Vagina (tissue), 2 donors: Measurements from ENCODE around the gene RPL10A.

Experiments used
- POLR2AphosphoS5 ChIP-seq, 2 donors: sonication (generic); formaldehyde crosslinking; IDR thresholded peaks; one replicate each; pipeline ENCODE4 v1.9.0; 2017; ENCODE audit warnings: antibody characterized with exemption in 2 of 2, mild to moderate bottlenecking in 2 of 2, low read depth in 1 of 2; ENCODE audit not compliant: insufficient read depth in 1 of 2
- TF ChIP-seq, protein P1 (sequence below), 3 experiments: fragments of 450-650 bp in 2 of 3; fragments of 200-600 bp in 1 of 3; sonication (generic) in 1 of 3; IDR thresholded peaks; one replicate each; pipeline ENCODE4 v1.5.1; 2017 to 2019; ENCODE audit warnings: antibody characterized with exemption in 3 of 3, mild to moderate bottlenecking in 2 of 3, moderate library complexity in 2 of 3

- TF ChIP-seq POLR2AphosphoS5 (IDR thresholded peaks at IDR 0.05; ENCODE audit: insufficient read depth in 1 of 2, low read depth in 1 of 2), result no peak
- TF ChIP-seq, protein P1, sequence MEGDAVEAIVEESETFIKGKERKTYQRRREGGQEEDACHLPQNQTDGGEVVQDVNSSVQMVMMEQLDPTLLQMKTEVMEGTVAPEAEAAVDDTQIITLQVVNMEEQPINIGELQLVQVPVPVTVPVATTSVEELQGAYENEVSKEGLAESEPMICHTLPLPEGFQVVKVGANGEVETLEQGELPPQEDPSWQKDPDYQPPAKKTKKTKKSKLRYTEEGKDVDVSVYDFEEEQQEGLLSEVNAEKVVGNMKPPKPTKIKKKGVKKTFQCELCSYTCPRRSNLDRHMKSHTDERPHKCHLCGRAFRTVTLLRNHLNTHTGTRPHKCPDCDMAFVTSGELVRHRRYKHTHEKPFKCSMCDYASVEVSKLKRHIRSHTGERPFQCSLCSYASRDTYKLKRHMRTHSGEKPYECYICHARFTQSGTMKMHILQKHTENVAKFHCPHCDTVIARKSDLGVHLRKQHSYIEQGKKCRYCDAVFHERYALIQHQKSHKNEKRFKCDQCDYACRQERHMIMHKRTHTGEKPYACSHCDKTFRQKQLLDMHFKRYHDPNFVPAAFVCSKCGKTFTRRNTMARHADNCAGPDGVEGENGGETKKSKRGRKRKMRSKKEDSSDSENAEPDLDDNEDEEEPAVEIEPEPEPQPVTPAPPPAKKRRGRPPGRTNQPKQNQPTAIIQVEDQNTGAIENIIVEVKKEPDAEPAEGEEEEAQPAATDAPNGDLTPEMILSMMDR (IDR thresholded peaks at IDR 0.05), result no peak
Observed at GRCh38 chr6:35484921-35485392, 16.8 kb downstream of the RPL10A start.
